ENCODE data around the gene C2CD2L. TPM values are rescaled to one million over a fixed set of nuclear protein-coding genes. Genes with fewer than 3 reads are reported as not detected.

C2CD2L gene
- total RNA-seq, 4 donors from 2014 or later = 5.1 to 12.8 (median 8.0) TPM

- 0 to 2% methylated on average over 16 to 33 of the region's 45 CpGs for WGBS, 2 donors
- DNase-seq = peak; percentile 53
- H3K4me1 ChIP-seq = peaks cover 13 to 32% (median 16%) of the 10 kb centered on the region in 3 donors
- intact Hi-C loops (cut with DNase I) = no loop called here
- H3K27ac ChIP-seq = peak within 1 kb of the TSS; percentile 87 to 98 (median 94)
- peak in 2 of 4 donors; percentile 34 to 45 for TF ChIP-seq POLR2A (IDR thresholded peaks at IDR 0.05)
- TF ChIP-seq CTCF (IDR thresholded peaks at IDR 0.05) = peak in 1 of 6 experiments; percentile 6
- peak within 1 kb of the TSS; percentile 63 to 95 (median 82) for H3K4me3 ChIP-seq
- H3K27me3 ChIP-seq = no peaks in the 10 kb centered on the region
- H3K36me3 ChIP-seq = peaks cover 11 to 32% (median 19%) of the 10 kb centered on the region in 3 donors
- no peaks in the 10 kb centered on the region for H3K9me3 ChIP-seq
These were observed 22.3 kb upstream of the C2CD2L start, which contains the start of gene HMBS for GRCh38 chr11:119084663-119085436. TSS of gene HMBS (plus strand) at chr11:119084881. CDS start at chr11:119085034, 153 bp downstream.

GRCh38 chr11:119085437-119085847, 21.7 kb upstream of the C2CD2L start:
- DNase-seq = no peak
- 0% methylated on average over 8 of the region's 13 CpGs; no CpG with 5 or more reads in 1 of the 2 donors for WGBS, 2 donors
- H3K4me1 ChIP-seq = peaks cover 13 to 32% (median 16%) of the 10 kb centered on the region in 3 donors
- peak overlapping the region; percentile 63 to 95 (median 82) for H3K4me3 ChIP-seq
- H3K27ac ChIP-seq = peak overlapping the region; percentile 87 to 98 (median 94)
- intact Hi-C loops (cut with DNase I) = no loop called here
- H3K9me3 ChIP-seq = no peaks in the 10 kb centered on the region
- no peaks in the 10 kb centered on the region for H3K27me3 ChIP-seq
- H3K36me3 ChIP-seq = peaks cover 10 to 26% (median 13%) of the 10 kb centered on the region in 3 donors
- no peak for TF ChIP-seq POLR2A (IDR thresholded peaks at IDR 0.05)
- TF ChIP-seq CTCF (IDR thresholded peaks at IDR 0.05) = no peak

- Histone ChIP-seq H3K27me3 (no peaks in the 10 kb centered on the region), H3K36me3 (peaks cover 0 to 17% (median 2%) of the 10 kb centered on the region in 3 donors), H3K4me1 (peaks cover 13 to 40% (median 16%) of the 10 kb centered on the region in 3 donors), H3K9me3 (no peaks in the 10 kb centered on the region), H3K4me3 (no peak overlapping the region), H3K27ac (no peak overlapping the region)
- WGBS, 2 donors = 86 to 89% methylated on average over 6 of the region's 6 CpGs
- intact Hi-C loops (cut with DNase I) = no loop called here
- TF ChIP-seq POLR2A (IDR thresholded peaks at IDR 0.05) (no peak), CTCF (IDR thresholded peaks at IDR 0.05) (no peak)
- DNase-seq = no peak
These were observed 20.0 kb upstream of the C2CD2L start for GRCh38 chr11:119087123-119087522.

- Histone ChIP-seq H3K36me3 (peaks cover 0 to 17% (median 0%) of the 10 kb centered on the region in 3 donors), H3K4me3 (no peak overlapping the region), H3K4me1 (peaks cover 17 to 47% (median 19%) of the 10 kb centered on the region in 3 donors), H3K9me3 (no peaks in the 10 kb centered on the region), H3K27ac (no peak overlapping the region), H3K27me3 (no peaks in the 10 kb centered on the region)
- no peak for TF ChIP-seq POLR2A (IDR thresholded peaks at IDR 0.05)
- TF ChIP-seq CTCF (IDR thresholded peaks at IDR 0.05) = no peak
- DNase-seq = no peak
- intact Hi-C loops (cut with DNase I) = no loop called here
- WGBS, 2 donors = 80 to 100% methylated on average over 1 of the region's 2 CpGs
These were observed 19.4 kb upstream of the C2CD2L start for GRCh38 chr11:119087747-119088241.

GRCh38 chr11:119088406-119088805, 18.7 kb upstream of the C2CD2L start:
- TF ChIP-seq CTCF (IDR thresholded peaks at IDR 0.05) = no peak
- TF ChIP-seq POLR2A (IDR thresholded peaks at IDR 0.05) = no peak
- Histone ChIP-seq H3K4me3 (no peak overlapping the region), H3K4me1 (peaks cover 23 to 53% (median 25%) of the 10 kb centered on the region in 3 donors), H3K9me3 (no peaks in the 10 kb centered on the region), H3K27ac (no peak overlapping the region), H3K27me3 (no peaks in the 10 kb centered on the region), H3K36me3 (peaks cover 0 to 16% (median 0%) of the 10 kb centered on the region in 3 donors)
- intact Hi-C loops (cut with DNase I) = no loop called here
- no peak for DNase-seq
- 91 to 92% methylated on average over 9 of the region's 9 CpGs for WGBS, 2 donors
